Activated CD4-positive, alpha-beta T cell treated with anti-CD3 and anti-CD28 coated beads, Interleukin-10, Interleukin-2, amounts not matched to agents 100 ng/mL and 50 ng/mL, durations not matched to agents 16 hours and 8 hours (primary cell): Measurements from ENCODE around the gene CREB3.

ENCODE experiments used
- DNase-seq: peaks from one replicate; pipeline ENCODE4 v3.0.0-alpha.2; 2020

The CREB3 gene

GRCh38 chr9:35703906-35704672 lies 28.4 kb upstream of the CREB3 start:
- DNase-seq: no peak

- DNase-seq: no peak
Measured at GRCh38 chr9:35705372-35705771, 27.1 kb upstream of the CREB3 start.

- no peak for DNase-seq
Measured at GRCh38 chr9:35705836-35706430, 26.5 kb upstream of the CREB3 start.

GRCh38 chr9:35706951-35707350 lies 25.5 kb upstream of the CREB3 start:
- DNase-seq: no peak

GRCh38 chr9:35708146-35708545 lies 24.3 kb upstream of the CREB3 start:
- DNase-seq: no peak

GRCh38 chr9:35710818-35711500 lies 21.5 kb upstream of the CREB3 start:
- no peak for DNase-seq

- DNase-seq: no peak
Measured at GRCh38 chr9:35711501-35712428, 20.7 kb upstream of the CREB3 start.

- DNase-seq: no peak
Measured at GRCh38 chr9:35712762-35713400, 19.6 kb upstream of the CREB3 start.

- DNase-seq: no peak
Measured at GRCh38 chr9:35713578-35713977, 18.9 kb upstream of the CREB3 start.

- DNase-seq: no peak
Measured at GRCh38 chr9:35714123-35714522, 18.3 kb upstream of the CREB3 start.

GRCh38 chr9:35714579-35715252 lies 17.8 kb upstream of the CREB3 start:
- no peak for DNase-seq

- DNase-seq: no peak
Measured at GRCh38 chr9:35716230-35716629, 16.2 kb upstream of the CREB3 start.

- DNase-seq: no peak
Measured at GRCh38 chr9:35717132-35717870, 15.2 kb upstream of the CREB3 start.

GRCh38 chr9:35718721-35719511 lies 13.6 kb upstream of the CREB3 start:
- no peak for DNase-seq

- no peak for DNase-seq
Measured at GRCh38 chr9:35719546-35719945, 12.9 kb upstream of the CREB3 start.

GRCh38 chr9:35723426-35723825 lies 9.0 kb upstream of the CREB3 start:
- DNase-seq: no peak

- no peak for DNase-seq
Measured at GRCh38 chr9:35723908-35724307, 8.6 kb upstream of the CREB3 start.

- DNase-seq: no peak
Measured at GRCh38 chr9:35725362-35725761, 7.1 kb upstream of the CREB3 start.

- DNase-seq: peak; percentile 47
Measured at GRCh38 chr9:35726931-35727330, 5.5 kb upstream of the CREB3 start.

GRCh38 chr9:35727676-35728040 lies 4.8 kb upstream of the CREB3 start:
- DNase-seq: no peak
